ENCODE results near the gene SURF1.
"Not testable (repeated sequence)": the region's sequence is repeated elsewhere in the genome, so short reads cannot be mapped to it uniquely, and the experiment has no call there.

SURF1 gene

DNA sequence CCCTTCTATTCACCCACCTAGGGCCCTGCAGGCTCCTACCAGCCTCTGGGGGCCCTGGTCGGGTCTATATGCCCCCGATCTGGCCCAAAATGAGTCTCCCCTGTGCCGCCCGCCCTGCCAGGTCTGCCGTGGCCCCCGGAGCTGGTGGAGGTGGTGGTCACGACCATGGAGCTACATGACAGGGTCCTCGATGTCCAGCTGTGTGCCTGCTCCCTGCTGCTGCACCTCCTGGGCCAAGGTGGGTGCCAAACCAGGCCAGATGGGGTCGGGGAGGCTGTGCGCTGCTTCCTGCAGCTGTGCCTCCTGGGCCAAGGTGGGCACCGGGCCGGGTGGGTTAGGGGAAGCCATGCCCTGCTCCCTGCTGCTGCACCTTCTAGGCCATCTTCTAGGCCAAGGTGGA, 44.0 kb upstream of the SURF1 start:
- no peak overlapping the region for H3K4me3 ChIP-seq (ENCODE audit: low read depth, low read length)
- TF ChIP-seq, protein P1, sequence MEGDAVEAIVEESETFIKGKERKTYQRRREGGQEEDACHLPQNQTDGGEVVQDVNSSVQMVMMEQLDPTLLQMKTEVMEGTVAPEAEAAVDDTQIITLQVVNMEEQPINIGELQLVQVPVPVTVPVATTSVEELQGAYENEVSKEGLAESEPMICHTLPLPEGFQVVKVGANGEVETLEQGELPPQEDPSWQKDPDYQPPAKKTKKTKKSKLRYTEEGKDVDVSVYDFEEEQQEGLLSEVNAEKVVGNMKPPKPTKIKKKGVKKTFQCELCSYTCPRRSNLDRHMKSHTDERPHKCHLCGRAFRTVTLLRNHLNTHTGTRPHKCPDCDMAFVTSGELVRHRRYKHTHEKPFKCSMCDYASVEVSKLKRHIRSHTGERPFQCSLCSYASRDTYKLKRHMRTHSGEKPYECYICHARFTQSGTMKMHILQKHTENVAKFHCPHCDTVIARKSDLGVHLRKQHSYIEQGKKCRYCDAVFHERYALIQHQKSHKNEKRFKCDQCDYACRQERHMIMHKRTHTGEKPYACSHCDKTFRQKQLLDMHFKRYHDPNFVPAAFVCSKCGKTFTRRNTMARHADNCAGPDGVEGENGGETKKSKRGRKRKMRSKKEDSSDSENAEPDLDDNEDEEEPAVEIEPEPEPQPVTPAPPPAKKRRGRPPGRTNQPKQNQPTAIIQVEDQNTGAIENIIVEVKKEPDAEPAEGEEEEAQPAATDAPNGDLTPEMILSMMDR (IDR thresholded peaks at IDR 0.05; ENCODE audit: low read depth, low read length), result no peak

DNA sequence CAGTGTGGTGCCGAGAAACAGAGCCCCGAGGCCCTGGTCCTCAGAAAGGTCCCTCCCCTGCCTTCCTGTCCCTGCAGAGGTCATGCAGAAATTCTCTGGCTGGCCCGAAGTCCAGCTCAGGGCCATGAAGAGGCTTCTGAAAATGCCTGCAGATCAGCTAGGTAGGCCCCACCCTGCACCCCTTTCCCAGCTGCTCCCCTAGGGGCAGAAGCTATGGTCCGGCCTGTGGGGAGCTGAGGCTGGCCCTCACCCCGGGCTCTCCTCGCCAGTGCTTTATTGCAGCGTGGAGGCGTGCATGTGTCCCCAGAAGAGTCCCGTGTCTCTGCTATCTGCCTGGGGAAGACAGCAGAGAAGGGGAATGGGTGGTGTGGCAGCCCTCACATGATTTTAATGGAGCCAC, 41.6 kb upstream of the SURF1 start:
- TF ChIP-seq, protein P1 (IDR thresholded peaks at IDR 0.05; ENCODE audit: low read depth, low read length), result no peak
- H3K4me3 ChIP-seq (ENCODE audit: low read depth, low read length), result no peak overlapping the region

DNA sequence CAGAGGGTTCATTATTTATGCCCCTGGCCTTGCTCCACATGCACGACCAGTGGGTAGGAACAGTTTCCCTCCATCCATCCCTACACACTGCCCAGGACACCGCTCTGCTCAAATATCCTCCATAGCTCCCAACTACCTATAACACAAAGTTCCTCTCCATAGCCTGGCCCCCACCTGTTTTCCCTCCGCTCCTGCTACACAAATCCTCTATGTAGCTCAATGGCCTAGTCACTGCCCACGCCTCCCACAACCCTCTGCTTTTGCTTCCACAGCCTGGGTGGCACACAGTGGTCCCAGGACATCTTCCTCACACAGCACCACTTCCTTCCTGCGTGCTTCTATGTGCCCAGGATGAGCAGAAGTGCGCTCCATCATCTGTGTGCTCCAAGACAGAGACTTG, 41.1 kb upstream of the SURF1 start:
- TF ChIP-seq, protein P1 (IDR thresholded peaks at IDR 0.05; ENCODE audit: low read depth, low read length), result no peak
- H3K4me3 ChIP-seq (ENCODE audit: low read depth, low read length), result no peak overlapping the region

- TF ChIP-seq, protein P1 (IDR thresholded peaks at IDR 0.05; ENCODE audit: low read depth, low read length), result peak; percentile 45
- H3K4me3 ChIP-seq (ENCODE audit: low read depth, low read length), result no peak overlapping the region
Observed at GRCh38 chr9:133396952-133397351, 40.7 kb upstream of the SURF1 start.

- TF ChIP-seq, protein P1 (IDR thresholded peaks at IDR 0.05; ENCODE audit: low read depth, low read length), result no peak
- H3K4me3 ChIP-seq (ENCODE audit: low read depth, low read length), result no peak overlapping the region
Observed at GRCh38 chr9:133394687-133395271, 38.5 kb upstream of the SURF1 start.

DNA sequence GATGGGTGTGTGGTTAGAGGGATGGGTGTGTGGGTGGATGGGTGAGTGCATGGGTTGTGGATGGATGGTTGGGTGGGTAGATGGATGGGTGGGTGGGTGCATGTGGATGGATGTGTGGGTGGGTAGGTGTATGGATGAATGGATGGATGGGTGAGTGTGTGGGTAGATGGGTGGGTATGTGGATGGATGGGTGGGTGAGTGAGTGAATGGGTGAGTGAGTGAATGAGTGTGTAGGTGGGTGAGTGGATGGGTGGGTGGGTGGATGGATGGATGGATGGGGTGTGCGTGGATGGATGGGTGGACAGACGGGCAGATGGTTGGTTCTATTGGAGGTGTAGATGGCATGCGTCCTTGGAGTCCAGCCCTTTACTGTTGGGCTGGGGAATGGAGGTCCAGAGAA, 37.1 kb upstream of the SURF1 start:
- TF ChIP-seq, protein P1 (IDR thresholded peaks at IDR 0.05; ENCODE audit: low read depth, low read length), result no peak
- H3K4me3 ChIP-seq (ENCODE audit: low read depth, low read length), result no peak overlapping the region

DNA sequence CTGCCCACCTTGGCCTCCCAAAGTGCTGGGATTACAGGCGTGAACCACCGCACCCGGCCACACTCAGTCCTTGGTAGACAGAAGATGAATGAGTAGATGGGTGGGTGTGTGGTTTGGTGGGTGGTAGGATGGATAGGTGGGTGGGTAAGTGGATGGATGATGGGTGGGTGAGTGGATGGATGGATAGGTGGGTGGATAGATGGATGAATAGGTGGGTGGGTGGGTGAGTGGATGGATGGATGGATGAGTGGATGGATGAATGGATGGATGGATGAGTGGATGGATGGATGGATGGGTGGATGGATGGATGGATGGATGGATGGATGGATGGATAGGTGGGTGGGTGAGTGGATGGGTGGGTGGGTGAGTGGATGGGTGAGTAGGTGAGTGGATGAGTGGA, 36.0 kb upstream of the SURF1 start:
- H3K4me3 ChIP-seq (ENCODE audit: low read depth, low read length), result not testable (repeated sequence)

GRCh38 chr9:133391449-133391848, 35.2 kb upstream of the SURF1 start:
- H3K4me3 ChIP-seq (ENCODE audit: low read depth, low read length), result not testable (repeated sequence)

Measured in WI38 (cell line).